Breast epithelium (tissue), 4 donors: ENCODE results near the gene CASKIN1. TPM values are rescaled to one million over a fixed set of nuclear protein-coding genes. Genes with fewer than 3 reads are reported as not detected.

Experiments used
- DNase-seq, 2 donors: peaks; one replicate each; pipeline ENCODE4 v3.0.0-alpha.2; 2019; ENCODE audit warnings: low spot score in 2 of 2
- H3K27ac ChIP-seq, 2 donors: fragments of 200-600 bp; sonication (generic) in 1 of 2; one replicate each; pipeline ENCODE4 v1.5.1; 2016 to 2019; ENCODE audit warnings: mild to moderate bottlenecking in 1 of 2
- H3K27me3 ChIP-seq, 2 donors: fragments of 200-600 bp; sonication (generic) in 1 of 2; one replicate each; pipeline versions ENCODE4 v1.5.1 to v1.6.0; 2017 to 2019; ENCODE audit warnings: control low read depth in 1 of 2, mild to moderate bottlenecking in 1 of 2
- H3K36me3 ChIP-seq: fragments of 200-600 bp; one replicate; pipeline ENCODE4 v1.5.1; 2019
- H3K4me1 ChIP-seq, 2 donors: fragments of 200-600 bp; sonication (generic); one replicate each; pipeline ENCODE4 v1.5.1; 2016 to 2019; ENCODE audit warnings: control low read depth in 1 of 2
- H3K4me3 ChIP-seq, 3 donors: fragments of 200-600 bp; sonication (generic); 1 replicate in 2 of 3; 2 replicates in 1 of 3; pipeline ENCODE4 v1.5.1; 2016 to 2019; ENCODE audit warnings: mild to moderate bottlenecking in 3 of 3, moderate library complexity in 2 of 3
- H3K9me3 ChIP-seq, 2 donors: fragments of 200-600 bp; sonication (generic) in 1 of 2; one replicate each; pipeline ENCODE4 v1.5.1; 2016 to 2019; ENCODE audit warnings: control low read depth in 1 of 2
- POLR2A ChIP-seq: fragments of 450-650 bp; IDR thresholded peaks from one replicate; pipeline ENCODE4 v1.6.1; 2016; ENCODE audit warnings: antibody characterized with exemption, mild to moderate bottlenecking, moderate library complexity
- POLR2AphosphoS5 ChIP-seq, 3 donors: sonication (generic); formaldehyde crosslinking; IDR thresholded peaks; one replicate each; pipeline ENCODE4 v1.6.1; 2017; ENCODE audit warnings: antibody characterized with exemption in 3 of 3
- intact Hi-C: fragments of 100-400 bp; cut with DNase I; formaldehyde crosslinking; loops from one replicate; pipeline ENCODE4 v1.15.1; 2023; ENCODE audit warnings: low total_unique reads
- total RNA-seq, 3 donors: library from RNA; depleted of rRNA; stranded (reverse); fragments of >200 nt; gene quantifications; one replicate each; pipeline ENCODE4 v1.1.0, GENCODE V29; 2016
- TF ChIP-seq, protein P1 (sequence below), 3 donors: fragments of 450-650 bp; IDR thresholded peaks; one replicate each; pipeline ENCODE4 v1.5.1; 2016 to 2017; ENCODE audit warnings: antibody characterized with exemption in 3 of 3, mild to moderate bottlenecking in 3 of 3, moderate library complexity in 3 of 3

CASKIN1 gene
- total RNA-seq, 3 donors from 2014 or later: 0.33 to 0.44 TPM; not detected in 1

DNA sequence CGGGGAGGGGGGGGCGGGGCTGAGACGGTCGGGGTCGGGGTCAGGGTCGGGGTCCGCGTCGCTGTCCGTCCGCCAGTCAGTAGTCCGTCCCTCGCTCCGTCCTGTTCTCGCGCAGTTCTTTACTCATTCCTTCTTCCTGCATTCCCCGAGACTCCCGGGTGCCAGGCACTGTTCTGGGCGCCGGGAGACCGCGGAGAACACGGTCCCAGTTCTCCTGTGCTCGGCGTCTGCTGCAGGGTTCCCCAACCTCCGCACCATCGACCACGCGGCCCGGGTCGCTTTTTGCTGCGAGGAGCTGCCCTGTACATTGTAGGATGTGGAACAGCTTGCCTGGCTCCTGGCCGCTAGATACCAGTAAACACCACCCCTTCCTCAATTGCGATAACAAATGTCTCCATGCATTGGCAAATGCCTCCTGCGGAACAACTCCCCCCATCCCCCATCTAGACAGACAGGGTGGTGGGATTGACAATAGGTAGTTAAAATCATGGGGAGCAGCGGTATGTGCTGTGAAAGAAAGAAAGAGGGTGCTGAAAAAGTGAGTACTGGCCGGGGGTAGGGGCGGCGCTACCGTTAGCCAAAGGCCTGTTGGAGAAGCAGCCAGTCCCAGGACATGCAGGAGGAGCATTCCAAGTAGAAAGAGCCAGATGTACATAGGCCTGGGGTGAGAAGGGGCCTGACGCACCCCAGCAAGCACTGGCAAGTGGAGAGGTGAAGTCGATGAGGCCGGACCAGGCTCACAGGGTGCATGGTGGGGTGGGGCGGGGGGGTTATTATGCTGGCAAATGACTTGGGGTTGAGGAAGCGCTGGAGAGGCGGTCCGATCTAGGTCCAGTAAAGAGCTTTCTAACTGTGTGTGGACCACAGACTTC is 40.2 kb downstream of the CASKIN1 start:
- H3K36me3 ChIP-seq: no peaks in the 10 kb centered on the region
- peak overlapping the region; percentile 84 to 97 for H3K27ac ChIP-seq
- H3K4me3 ChIP-seq: peak overlapping the region; percentile 66 to 90 (median 89)
- no peaks in the 10 kb centered on the region for H3K9me3 ChIP-seq
- TF ChIP-seq, protein P1, sequence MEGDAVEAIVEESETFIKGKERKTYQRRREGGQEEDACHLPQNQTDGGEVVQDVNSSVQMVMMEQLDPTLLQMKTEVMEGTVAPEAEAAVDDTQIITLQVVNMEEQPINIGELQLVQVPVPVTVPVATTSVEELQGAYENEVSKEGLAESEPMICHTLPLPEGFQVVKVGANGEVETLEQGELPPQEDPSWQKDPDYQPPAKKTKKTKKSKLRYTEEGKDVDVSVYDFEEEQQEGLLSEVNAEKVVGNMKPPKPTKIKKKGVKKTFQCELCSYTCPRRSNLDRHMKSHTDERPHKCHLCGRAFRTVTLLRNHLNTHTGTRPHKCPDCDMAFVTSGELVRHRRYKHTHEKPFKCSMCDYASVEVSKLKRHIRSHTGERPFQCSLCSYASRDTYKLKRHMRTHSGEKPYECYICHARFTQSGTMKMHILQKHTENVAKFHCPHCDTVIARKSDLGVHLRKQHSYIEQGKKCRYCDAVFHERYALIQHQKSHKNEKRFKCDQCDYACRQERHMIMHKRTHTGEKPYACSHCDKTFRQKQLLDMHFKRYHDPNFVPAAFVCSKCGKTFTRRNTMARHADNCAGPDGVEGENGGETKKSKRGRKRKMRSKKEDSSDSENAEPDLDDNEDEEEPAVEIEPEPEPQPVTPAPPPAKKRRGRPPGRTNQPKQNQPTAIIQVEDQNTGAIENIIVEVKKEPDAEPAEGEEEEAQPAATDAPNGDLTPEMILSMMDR (IDR thresholded peaks at IDR 0.05): no peak
- peak in 1 of 3 donors; percentile 9 for TF ChIP-seq POLR2AphosphoS5 (IDR thresholded peaks at IDR 0.05)
- intact Hi-C loops: no loop called here
- no peaks in the 10 kb centered on the region for H3K27me3 ChIP-seq
- no peak for DNase-seq
- peaks cover 46 to 57% of the 10 kb centered on the region in 2 donors for H3K4me1 ChIP-seq

GRCh38 chr16:2155091-2155950 is 41.1 kb downstream of the CASKIN1 start, which contains the start of gene TRAF7:
Gene TRAF7, plus strand, starts transcription at chr16:2155782. Its CDS starts 8,139 bp downstream, at chr16:2163921.
- TF ChIP-seq, protein P1 (IDR thresholded peaks at IDR 0.05): peak in 2 of 3 donors; percentile 9 to 27
- TF ChIP-seq POLR2AphosphoS5 (IDR thresholded peaks at IDR 0.05) (peak; percentile 100), POLR2A (peak; percentile 99)
- H3K36me3 ChIP-seq: no peaks in the 10 kb centered on the region
- H3K4me3 ChIP-seq: peak within 1 kb of the TSS; percentile 82 to 90 (median 89)
- peak; percentile 98 to 100 for DNase-seq
- no peaks in the 10 kb centered on the region for H3K9me3 ChIP-seq
- H3K27ac ChIP-seq: peak within 1 kb of the TSS; percentile 84 to 97
- intact Hi-C loops: no loop called here
- H3K27me3 ChIP-seq: no peaks in the 10 kb centered on the region
- H3K4me1 ChIP-seq: peaks cover 51 to 61% of the 10 kb centered on the region in 2 donors

- intact Hi-C loops: no loop called here
- no peaks in the 10 kb centered on the region for H3K9me3 ChIP-seq
- H3K27me3 ChIP-seq: no peaks in the 10 kb centered on the region
- no peaks in the 10 kb centered on the region for H3K36me3 ChIP-seq
- H3K4me3 ChIP-seq: peak overlapping the region; percentile 82 to 90 (median 89)
- TF ChIP-seq POLR2AphosphoS5 (IDR thresholded peaks at IDR 0.05): no peak
- TF ChIP-seq, protein P1 (IDR thresholded peaks at IDR 0.05): no peak
- no peak for TF ChIP-seq POLR2A
- peaks cover 45 to 56% of the 10 kb centered on the region in 2 donors for H3K4me1 ChIP-seq
- H3K27ac ChIP-seq: peak overlapping the region; percentile 84 to 85
- no peak for DNase-seq
Observed at GRCh38 chr16:2154533-2155090, 41.8 kb downstream of the CASKIN1 start.

GRCh38 chr16:2152695-2153506 is 43.5 kb downstream of the CASKIN1 start:
- Histone ChIP-seq H3K27ac (peak overlapping the region; percentile 60 to 84), H3K4me3 (peak overlapping the region; percentile 82 to 90 (median 89)), H3K27me3 (no peaks in the 10 kb centered on the region), H3K9me3 (no peaks in the 10 kb centered on the region), H3K36me3 (no peaks in the 10 kb centered on the region), H3K4me1 (peaks cover 36 to 53% of the 10 kb centered on the region in 2 donors)
- TF ChIP-seq, protein P1 (IDR thresholded peaks at IDR 0.05): no peak
- no peak for TF ChIP-seq POLR2AphosphoS5 (IDR thresholded peaks at IDR 0.05)
- no peak for TF ChIP-seq POLR2A
- intact Hi-C loops: no loop called here
- no peak for DNase-seq
